Smooth muscle cell (in vitro differentiated cells): ENCODE results near the gene TCN2. TPM values are rescaled to one million over a fixed set of nuclear protein-coding genes. Genes with fewer than 3 reads are reported as not detected.

ENCODE experiments used
- DNase-seq: peaks from one replicate; lab custom pipeline; 2025; ENCODE audit not compliant: unreplicated experiment; lab: John Stamatoyannopoulos, UW
- H2AFZ ChIP-seq: fragments of 200-600 bp; sonication (generic); 2 replicates; pipeline ENCODE4 v1.6.0; 2016; ENCODE audit warnings: antibody characterized with exemption, low read depth, mild to moderate bottlenecking
- H3F3A ChIP-seq: fragments of 200-600 bp; sonication (generic); 2 replicates; pipeline ENCODE4 v1.6.0; 2017; ENCODE audit warnings: antibody characterized with exemption, low read depth
- H3K27ac ChIP-seq: fragments of 200-600 bp; sonication (generic); 2 replicates; pipeline ENCODE4 v1.5.1; 2016; ENCODE audit warnings: low read depth, mild to moderate bottlenecking
- H3K27me3 ChIP-seq: fragments of 200-600 bp; sonication (generic); 2 replicates; pipeline ENCODE4 v1.6.1; 2016; ENCODE audit warnings: low read depth, mild to moderate bottlenecking
- H3K36me3 ChIP-seq: fragments of 200-600 bp; sonication (generic); 2 replicates; pipeline ENCODE4 v1.5.1; 2016; ENCODE audit warnings: low read depth
- H3K4me1 ChIP-seq: fragments of 200-600 bp; sonication (generic); 2 replicates; pipeline ENCODE4 v1.5.1; 2016; ENCODE audit warnings: low read depth
- H3K4me2 ChIP-seq: fragments of 200-600 bp; sonication (generic); 2 replicates; pipeline ENCODE4 v1.6.0; 2016; ENCODE audit warnings: mild to moderate bottlenecking
- H3K4me3 ChIP-seq: fragments of 200-600 bp; sonication (generic); 2 replicates; pipeline ENCODE4 v1.5.1; 2016; ENCODE audit warnings: mild to moderate bottlenecking
- H3K79me2 ChIP-seq: fragments of 200-600 bp; sonication (generic); 2 replicates; pipeline ENCODE4 v1.6.0; 2016; ENCODE audit warnings: low read depth, mild to moderate bottlenecking
- H3K9ac ChIP-seq: fragments of 200-600 bp; sonication (generic); 2 replicates; pipeline ENCODE4 v1.6.0; 2016; ENCODE audit warnings: low read depth
- H3K9me3 ChIP-seq: fragments of 200-600 bp; sonication (generic); replicated peaks from 2 replicates; pipeline ENCODE4 v1.5.1; 2016; ENCODE audit warnings: low read depth
- H4K20me1 ChIP-seq: fragments of 200-600 bp; sonication (generic); 2 replicates; pipeline ENCODE4 v1.6.0; 2016; ENCODE audit warnings: low read depth
- WGBS: methylation state at CpG from one replicate; pipeline ENCODE4 v1.1.7; 2016; ENCODE audit warnings: low lambda C conversion rate; 5-methylcytosine and 5-hydroxymethylcytosine counted together
- polyA plus RNA-seq: library from polyadenylated mRNA; unstranded; fragments of >200 nt; fragmentation: Nextera tagmentation; extraction: Ambion mirVana; gene quantifications from 2 replicates; pipeline ENCODE4 v1.2.1, GENCODE V29; 2016
- total RNA-seq: library from RNA; depleted of rRNA; stranded (reverse); fragments of >200 nt; gene quantifications from 2 replicates; pipeline ENCODE4 v1.2.3, GENCODE V29; 2014
- TF ChIP-seq, protein P1 (sequence below): fragments of 200-600 bp; sonication (generic); IDR thresholded peaks from 2 replicates; pipeline ENCODE4 v1.5.1; 2017; ENCODE audit warnings: borderline replicate concordance, mild to moderate bottlenecking, antibody characterized with exemption; ENCODE audit not compliant: insufficient read depth, poor library complexity, severe bottlenecking

TCN2 gene
- total and polyA plus RNA-seq, 2 experiments from 2014 or later = 3.3 to 5.2 TPM

DNA sequence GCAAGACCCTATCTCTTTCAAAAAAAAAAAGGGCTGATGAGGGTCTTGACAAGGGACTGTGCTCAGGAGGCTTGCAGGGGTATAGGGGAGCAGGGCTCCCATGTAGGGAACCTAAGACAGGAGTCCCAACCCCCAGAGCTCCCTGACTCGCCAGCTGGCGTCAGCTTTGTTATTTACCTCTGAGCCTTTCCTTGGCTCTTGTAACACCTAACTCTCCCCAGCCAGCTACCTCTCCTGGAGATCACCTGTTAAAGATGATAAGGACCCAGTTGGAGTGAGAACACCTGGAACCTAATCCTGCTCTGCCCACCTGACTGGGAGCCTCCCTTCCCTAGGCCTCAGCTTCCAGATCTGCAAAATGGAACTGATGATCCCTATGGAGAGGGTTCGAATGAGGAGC lies 41.9 kb downstream of the TCN2 start:
- Histone ChIP-seq H4K20me1 (no peaks in the 10 kb centered on the region), H3K4me3 (no peak overlapping the region), H3F3A (no peaks in the 10 kb centered on the region), H3K9me3 (no peaks in the 10 kb centered on the region), H3K4me2 (no peak overlapping the region), H2AFZ (no peak overlapping the region), H3K9ac (no peak overlapping the region), H3K27ac (peak overlapping the region; percentile 47), H3K79me2 (no peaks in the 10 kb centered on the region), H3K27me3 (no peaks in the 10 kb centered on the region), H3K36me3 (no peaks in the 10 kb centered on the region), H3K4me1 (no peaks in the 10 kb centered on the region)
- WGBS = 98% methylated on average over 3 of the region's 3 CpGs
- DNase-seq = no peak
- TF ChIP-seq, protein P1, sequence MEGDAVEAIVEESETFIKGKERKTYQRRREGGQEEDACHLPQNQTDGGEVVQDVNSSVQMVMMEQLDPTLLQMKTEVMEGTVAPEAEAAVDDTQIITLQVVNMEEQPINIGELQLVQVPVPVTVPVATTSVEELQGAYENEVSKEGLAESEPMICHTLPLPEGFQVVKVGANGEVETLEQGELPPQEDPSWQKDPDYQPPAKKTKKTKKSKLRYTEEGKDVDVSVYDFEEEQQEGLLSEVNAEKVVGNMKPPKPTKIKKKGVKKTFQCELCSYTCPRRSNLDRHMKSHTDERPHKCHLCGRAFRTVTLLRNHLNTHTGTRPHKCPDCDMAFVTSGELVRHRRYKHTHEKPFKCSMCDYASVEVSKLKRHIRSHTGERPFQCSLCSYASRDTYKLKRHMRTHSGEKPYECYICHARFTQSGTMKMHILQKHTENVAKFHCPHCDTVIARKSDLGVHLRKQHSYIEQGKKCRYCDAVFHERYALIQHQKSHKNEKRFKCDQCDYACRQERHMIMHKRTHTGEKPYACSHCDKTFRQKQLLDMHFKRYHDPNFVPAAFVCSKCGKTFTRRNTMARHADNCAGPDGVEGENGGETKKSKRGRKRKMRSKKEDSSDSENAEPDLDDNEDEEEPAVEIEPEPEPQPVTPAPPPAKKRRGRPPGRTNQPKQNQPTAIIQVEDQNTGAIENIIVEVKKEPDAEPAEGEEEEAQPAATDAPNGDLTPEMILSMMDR = no peak

GRCh38 chr22:30649430-30650007 lies 42.5 kb downstream of the TCN2 start:
- Histone ChIP-seq H3K27me3 (no peaks in the 10 kb centered on the region), H3K36me3 (no peaks in the 10 kb centered on the region), H3K27ac (peak overlapping the region; percentile 47), H3F3A (no peaks in the 10 kb centered on the region), H3K4me2 (no peak overlapping the region), H3K79me2 (no peaks in the 10 kb centered on the region), H3K9me3 (no peaks in the 10 kb centered on the region), H4K20me1 (no peaks in the 10 kb centered on the region), H3K4me3 (no peak overlapping the region), H2AFZ (no peak overlapping the region), H3K9ac (no peak overlapping the region), H3K4me1 (no peaks in the 10 kb centered on the region)
- no peak for DNase-seq
- TF ChIP-seq, protein P1 = peak; percentile 14
- WGBS = 38% methylated on average over 7 of the region's 7 CpGs

DNA sequence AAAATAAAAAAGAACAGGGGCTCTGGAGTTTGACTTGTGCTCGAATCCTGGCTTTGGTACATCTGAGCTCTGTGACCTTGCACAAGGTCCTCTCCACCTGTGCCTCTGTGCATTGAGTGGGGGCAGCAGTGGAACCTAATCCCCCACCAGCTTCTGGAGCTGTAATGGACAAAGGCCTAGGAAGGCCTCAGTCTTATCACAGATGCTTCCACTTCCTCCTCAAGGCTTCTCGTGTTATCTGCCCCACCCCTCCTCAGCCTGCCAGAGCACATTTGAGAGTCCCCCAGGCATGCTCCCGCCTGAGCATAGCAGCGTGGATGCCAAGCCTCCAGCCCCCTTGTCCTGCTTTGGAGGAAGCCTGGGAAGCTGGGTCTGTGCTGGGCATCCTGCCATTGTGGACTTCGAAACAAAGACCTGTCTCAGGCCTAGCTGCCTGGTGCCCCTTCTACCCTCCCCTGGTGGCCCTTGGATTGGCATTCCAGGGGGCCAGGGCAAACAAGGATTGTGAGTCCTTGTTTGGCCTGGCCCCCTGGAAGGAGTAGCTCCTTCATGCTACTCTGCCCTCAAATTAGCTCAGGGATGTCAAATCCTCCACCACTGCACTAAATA lies 43.6 kb downstream of the TCN2 start:
- WGBS = 72% methylated on average over 5 of the region's 5 CpGs
- Histone ChIP-seq H3K27ac (no peak overlapping the region), H3K4me2 (no peak overlapping the region), H3F3A (no peaks in the 10 kb centered on the region), H2AFZ (no peak overlapping the region), H4K20me1 (no peaks in the 10 kb centered on the region), H3K27me3 (no peaks in the 10 kb centered on the region), H3K9ac (no peak overlapping the region), H3K36me3 (no peaks in the 10 kb centered on the region), H3K79me2 (no peaks in the 10 kb centered on the region), H3K4me1 (no peaks in the 10 kb centered on the region), H3K4me3 (no peak overlapping the region), H3K9me3 (no peaks in the 10 kb centered on the region)
- no peak for DNase-seq
- TF ChIP-seq, protein P1 = no peak

DNA sequence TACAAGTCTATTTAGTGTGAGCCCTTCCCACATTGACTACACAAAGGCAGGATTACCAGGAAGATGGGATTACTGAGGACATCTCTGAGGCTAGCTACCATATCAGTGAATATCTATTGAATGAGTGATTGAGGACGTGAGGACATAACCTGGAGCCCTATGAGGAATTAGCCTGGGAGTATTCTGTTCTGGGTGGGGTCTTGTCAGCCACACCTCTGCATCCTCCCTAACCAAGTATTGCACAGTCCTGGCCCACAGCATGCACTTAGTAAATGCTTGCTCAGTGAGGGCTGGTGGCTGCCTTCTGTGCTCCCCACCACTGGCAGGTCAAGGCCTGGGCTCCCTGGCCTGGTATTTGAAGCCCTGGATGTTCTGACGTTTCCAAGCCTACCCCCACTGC lies 45.9 kb downstream of the TCN2 start:
- Histone ChIP-seq H3K4me3 (no peak overlapping the region), H3K27me3 (no peaks in the 10 kb centered on the region), H3K4me1 (no peaks in the 10 kb centered on the region), H3K36me3 (no peaks in the 10 kb centered on the region), H2AFZ (no peak overlapping the region), H3K4me2 (no peak overlapping the region), H3K9ac (no peak overlapping the region), H3K9me3 (no peaks in the 10 kb centered on the region), H4K20me1 (no peaks in the 10 kb centered on the region), H3K27ac (no peak overlapping the region), H3K79me2 (no peaks in the 10 kb centered on the region), H3F3A (no peaks in the 10 kb centered on the region)
- DNase-seq = no peak
- TF ChIP-seq, protein P1 = no peak
- WGBS = 72% methylated on average over 2 of the region's 2 CpGs
